HEK293 (cell line): ENCODE results near the gene CD83.
A peak's percentile ranks its signal among the peaks of the same experiment; 100 is the strongest.

Source experiments
- CTCF ChIA-PET: fragments of 350-600 bp; formaldehyde crosslinking; extraction: SDS; loops from one replicate; lab custom pipeline; 2021; ENCODE audit warnings: antibody characterized with exemption; lab: Yijun Ruan, JAX
- POLR2A ChIA-PET: fragments of 300-600 bp; formaldehyde crosslinking; extraction: SDS; loops from one replicate; lab custom pipeline; 2020; ENCODE audit warnings: antibody characterized with exemption, inconsistent platforms; lab: Yijun Ruan, JAX
- H3K27ac ChIP-seq: fragments of 200-500 bp; sonication (Bioruptor generic); 2 replicates; pipeline ENCODE4 v1.5.1; 2014; ENCODE audit warnings: low read depth, low read length, control low read depth, inconsistent platforms; ENCODE audit errors: extremely low read depth
- H3K36me3 ChIP-seq, 2 experiments: fragments of 200-500 bp in 1 of 2; sonication (Bioruptor generic) in 1 of 2; 1 replicate in 1 of 2; 2 replicates in 1 of 2; pipeline ENCODE4 v1.5.1; 2014 to 2017; ENCODE audit warnings: inconsistent platforms in 2 of 2, low read length in 2 of 2; ENCODE audit not compliant: control insufficient read depth in 2 of 2, insufficient read depth in 1 of 2
- H3K4me1 ChIP-seq: fragments of 200-500 bp; sonication (Bioruptor generic); 2 replicates; pipeline ENCODE4 v1.5.1; 2014; ENCODE audit warnings: mild to moderate bottlenecking, low read length, inconsistent platforms; ENCODE audit not compliant: control insufficient read depth, insufficient read depth
- H3K4me3 ChIP-seq: 2 replicates; pipeline ENCODE4 v1.5.1; 2011; ENCODE audit warnings: low read depth, mild to moderate bottlenecking, control low read depth, low read length, moderate library complexity
- H3K9me3 ChIP-seq: fragments of 200-500 bp; sonication (Bioruptor generic); 2 replicates; pipeline ENCODE4 v1.5.1; 2014; ENCODE audit warnings: low read depth, low read length, inconsistent platforms; ENCODE audit not compliant: control insufficient read depth, insufficient read depth
- FEZF1 ChIP-seq: fragments of 450-650 bp; formaldehyde crosslinking; IDR thresholded peaks from 2 replicates; pipeline ENCODE4 v1.5.1; 2016; ENCODE audit warnings: missing biosample characterization, missing genetic modification characterization
- KLF10 ChIP-seq: fragments of 450-650 bp; IDR thresholded peaks from 2 replicates; pipeline ENCODE4 v1.5.1; 2018; ENCODE audit warnings: missing biosample characterization, mild to moderate bottlenecking, missing genetic modification characterization
- SETDB1 ChIP-seq: IDR thresholded peaks from one replicate; pipeline ENCODE4 v1.6.1; 2017; ENCODE audit warnings: mild to moderate bottlenecking, low read length, moderate library complexity, mixed read lengths; ENCODE audit not compliant: insufficient read length
- SP7 ChIP-seq: fragments of 450-650 bp; formaldehyde crosslinking; IDR thresholded peaks from 2 replicates; pipeline ENCODE4 v1.5.1; 2016; ENCODE audit warnings: missing biosample characterization, missing genetic modification characterization
- ZBTB48 ChIP-seq: fragments of 450-650 bp; formaldehyde crosslinking; IDR thresholded peaks from 2 replicates; pipeline ENCODE4 v1.5.1; 2016; ENCODE audit warnings: missing biosample characterization, missing genetic modification characterization
- ZNF146 ChIP-seq: fragments of 450-650 bp; formaldehyde crosslinking; IDR thresholded peaks from 2 replicates; pipeline ENCODE4 v1.5.1; 2016; ENCODE audit warnings: missing biosample characterization, missing genetic modification characterization
- ZNF211 ChIP-seq: fragments of 450-650 bp; formaldehyde crosslinking; IDR thresholded peaks from 2 replicates; pipeline ENCODE4 v1.5.1; 2016; ENCODE audit warnings: low read depth, missing biosample characterization, missing genetic modification characterization
- ZNF37A ChIP-seq: fragments of 450-650 bp; IDR thresholded peaks from 2 replicates; pipeline ENCODE4 v1.5.1; 2018; ENCODE audit warnings: missing biosample characterization, missing genetic modification characterization
- ZNF416 ChIP-seq: fragments of 450-650 bp; formaldehyde crosslinking; IDR thresholded peaks from 2 replicates; pipeline ENCODE4 v1.5.1; 2016; ENCODE audit warnings: missing biosample characterization, missing genetic modification characterization
- ZNF510 ChIP-seq: fragments of 450-650 bp; formaldehyde crosslinking; IDR thresholded peaks from 2 replicates; pipeline ENCODE4 v1.5.1; 2018; ENCODE audit warnings: mild to moderate bottlenecking, missing genetic modification characterization, missing biosample characterization; ENCODE audit not compliant: insufficient replicate concordance
- ZNF529 ChIP-seq: fragments of 450-650 bp; formaldehyde crosslinking; IDR thresholded peaks from 2 replicates; pipeline ENCODE4 v1.5.1; 2017; ENCODE audit warnings: missing genetic modification characterization, missing biosample characterization; ENCODE audit not compliant: insufficient replicate concordance
- ZNF561 ChIP-seq: fragments of 450-650 bp; IDR thresholded peaks from 2 replicates; pipeline ENCODE4 v1.5.1; 2018; ENCODE audit warnings: missing biosample characterization, missing genetic modification characterization, borderline replicate concordance
- ZNF707 ChIP-seq: fragments of 450-650 bp; formaldehyde crosslinking; IDR thresholded peaks from 2 replicates; pipeline ENCODE4 v1.5.1; 2016; ENCODE audit warnings: missing biosample characterization, missing genetic modification characterization
- ZNF76 ChIP-seq: fragments of 450-650 bp; formaldehyde crosslinking; IDR thresholded peaks from 2 replicates; pipeline ENCODE4; 2016; ENCODE audit warnings: low read depth, missing biosample characterization, missing genetic modification characterization, borderline replicate concordance
- ZNF792 ChIP-seq: fragments of 450-650 bp; formaldehyde crosslinking; IDR thresholded peaks from 2 replicates; pipeline ENCODE4 v1.5.1; 2016; ENCODE audit warnings: missing biosample characterization, missing genetic modification characterization
- ZXDB ChIP-seq: fragments of 450-650 bp; formaldehyde crosslinking; IDR thresholded peaks from 2 replicates; pipeline ENCODE4 v1.5.1; 2016; ENCODE audit warnings: missing biosample characterization, missing genetic modification characterization
- TF ChIP-seq, protein P1 (sequence below): fragments of 450-650 bp; formaldehyde crosslinking; IDR thresholded peaks from 2 replicates; pipeline ENCODE4 v1.5.1; 2016; ENCODE audit warnings: missing biosample characterization, missing genetic modification characterization
- TF ChIP-seq, protein P2 (sequence below): fragments of 450-650 bp; formaldehyde crosslinking; IDR thresholded peaks from 2 replicates; pipeline ENCODE4 v1.5.1; 2016; ENCODE audit warnings: missing biosample characterization, missing genetic modification characterization
- TF ChIP-seq, protein P3 (sequence below): fragments of 450-650 bp; formaldehyde crosslinking; IDR thresholded peaks from 2 replicates; pipeline ENCODE4 v1.5.1; 2016; ENCODE audit warnings: missing biosample characterization, missing genetic modification characterization, low read depth

The CD83 gene

DNA sequence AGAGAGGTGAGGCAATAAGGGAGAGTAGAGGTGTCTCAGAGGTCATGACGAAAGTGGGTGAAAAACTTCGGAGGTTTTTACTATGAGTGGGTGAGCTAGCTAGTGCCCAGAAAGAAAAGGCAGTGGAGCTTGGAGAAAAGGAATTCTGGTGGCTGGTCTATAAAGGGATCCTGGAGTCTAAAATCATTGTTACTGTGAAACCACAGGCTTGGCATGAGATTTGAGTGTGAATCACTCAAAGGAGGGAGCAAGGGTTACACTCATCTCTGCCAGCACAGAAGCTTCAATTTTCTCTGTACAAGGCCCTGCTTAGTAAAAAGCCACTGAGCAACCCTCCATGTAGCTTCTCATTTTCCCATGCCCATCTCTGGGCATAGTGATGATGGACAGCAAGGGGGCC lies 47.5 kb downstream of the CD83 start (continued):
- TF ChIP-seq, protein P1, sequence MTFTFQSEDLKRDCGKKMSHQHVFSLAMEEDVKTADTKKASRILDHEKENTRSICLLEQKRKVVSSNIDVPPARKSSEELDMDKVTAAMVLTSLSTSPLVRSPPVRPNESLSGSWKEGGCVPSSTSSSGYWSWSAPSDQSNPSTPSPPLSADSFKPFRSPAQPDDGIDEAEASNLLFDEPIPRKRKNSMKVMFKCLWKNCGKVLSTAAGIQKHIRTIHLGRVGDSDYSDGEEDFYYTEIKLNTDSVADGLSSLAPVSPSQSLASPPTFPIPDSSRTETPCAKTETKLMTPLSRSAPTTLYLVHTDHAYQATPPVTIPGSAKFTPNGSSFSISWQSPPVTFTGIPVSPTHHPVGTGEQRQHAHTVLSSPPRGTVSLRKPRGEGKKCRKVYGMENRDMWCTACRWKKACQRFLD (tag by site-specific recombination), result no peak
- no peak for TF ChIP-seq ZNF37A (tag by site-specific recombination)
- TF ChIP-seq ZNF510 (tag by site-specific recombination), result no peak

DNA sequence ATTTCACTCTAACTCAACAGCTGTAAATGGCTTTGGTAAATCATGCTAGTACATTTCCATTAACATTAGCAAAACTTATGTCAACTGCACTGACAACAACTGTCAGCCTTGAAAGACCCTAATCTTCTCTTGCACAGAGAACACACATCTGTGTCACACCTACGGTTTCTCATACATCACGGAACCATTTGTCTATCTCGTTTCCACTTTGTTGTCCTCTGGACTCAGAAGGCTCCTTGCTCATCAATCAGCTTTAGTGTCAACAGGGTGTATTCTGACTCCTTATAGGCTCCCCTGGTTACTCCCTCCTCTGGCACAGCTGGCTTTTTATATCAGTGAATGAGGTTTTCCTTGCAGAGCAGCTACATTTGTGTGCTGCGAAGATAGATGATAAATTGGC lies 49.3 kb downstream of the CD83 start:
- H3K9me3 ChIP-seq, result no peaks in the 10 kb centered on the region
- POLR2A ChIA-PET, result no interaction called here
- no peak overlapping the region for H3K4me3 ChIP-seq
- H3K36me3 ChIP-seq, result no peaks in the 10 kb centered on the region
- no peak overlapping the region for H3K27ac ChIP-seq
- H3K4me1 ChIP-seq, result no peaks in the 10 kb centered on the region
- CTCF ChIA-PET, result no interaction called here
- TF ChIP-seq ZNF707 (tag by site-specific recombination) (no peak), ZNF529 (tag by site-specific recombination) (no peak)

GRCh38 chr6:14170128-14170527 lies 52.6 kb downstream of the CD83 start:
- POLR2A ChIA-PET, result no interaction called here
- no peaks in the 10 kb centered on the region for H3K9me3 ChIP-seq
- no peaks in the 10 kb centered on the region for H3K36me3 ChIP-seq
- CTCF ChIA-PET, result interaction anchor here (0.7 to 1.3 kb wide), 3 partner anchors 9 to 25 kb away, joined by 3 to 4 read pairs (median 3); no protein-coding TSS in a partner anchor
- TF ChIP-seq SETDB1, result peak; percentile 72
- no peak for TF ChIP-seq ZNF211 (tag by site-specific recombination)
- no peaks in the 10 kb centered on the region for H3K4me1 ChIP-seq
- no peak overlapping the region for H3K4me3 ChIP-seq
- H3K27ac ChIP-seq, result no peak overlapping the region

DNA sequence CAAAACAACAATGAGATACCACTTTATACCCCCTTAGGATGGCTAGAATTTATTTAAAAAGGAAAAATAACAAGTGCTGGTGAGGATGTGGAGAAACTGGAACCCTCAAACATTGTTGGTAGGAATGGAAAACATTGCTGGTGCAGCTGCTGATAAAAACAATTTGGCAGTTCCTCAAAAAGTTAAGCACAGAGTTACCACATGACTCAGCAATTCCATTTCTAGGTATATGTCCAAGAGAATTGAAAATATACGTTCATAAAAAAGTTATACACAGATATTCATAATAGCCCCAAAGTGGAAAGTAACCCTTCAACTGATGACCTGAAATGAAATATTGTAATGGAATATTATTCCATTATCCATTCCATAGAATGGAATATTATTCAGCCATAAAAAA lies 55.0 kb downstream of the CD83 start:
- ChIA-PET CTCF (no interaction called here), POLR2A (no interaction called here)
- TF ChIP-seq ZNF146 (peak; percentile 26; the same call in 1 of the 2 replicates), ZNF510 (tag by site-specific recombination) (no peak), KLF10 (tag by site-specific recombination) (no peak), FEZF1 (tag by site-specific recombination) (no peak), ZNF76 (tag by site-specific recombination) (no peak)
- TF ChIP-seq, all 188 proteins: peak for 1
- no peaks in the 10 kb centered on the region for H3K4me1 ChIP-seq
- H3K9me3 ChIP-seq, result no peaks in the 10 kb centered on the region
- H3K27ac ChIP-seq, result no peak overlapping the region
- H3K4me3 ChIP-seq, result no peak overlapping the region
- no peaks in the 10 kb centered on the region for H3K36me3 ChIP-seq

DNA sequence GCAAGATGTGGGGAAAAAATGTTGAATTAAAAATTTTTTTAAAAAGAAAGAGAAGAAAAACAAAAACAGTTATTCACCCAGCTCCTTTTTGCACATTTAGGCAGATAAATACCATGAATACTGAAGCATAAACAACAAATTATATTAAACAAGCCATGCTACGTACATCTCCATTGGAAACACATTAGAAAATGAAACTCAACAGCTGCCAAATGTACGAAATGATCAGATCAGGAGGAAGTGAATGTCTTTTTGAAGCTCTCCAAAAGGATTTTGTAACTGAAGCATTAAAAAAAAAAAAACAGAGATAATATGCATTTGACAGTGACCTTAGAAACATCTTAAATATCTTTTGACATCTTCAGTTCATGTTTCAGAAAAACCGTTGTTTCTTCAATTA lies 56.7 kb downstream of the CD83 start:
- no peaks in the 10 kb centered on the region for H3K9me3 ChIP-seq
- no peaks in the 10 kb centered on the region for H3K36me3 ChIP-seq
- ChIA-PET CTCF (interaction anchor here (0.9 to 1.0 kb wide), 2 partner anchors 8 to 30 kb away, joined by 3 to 6 read pairs; no protein-coding TSS in a partner anchor), POLR2A (no interaction called here)
- no peaks in the 10 kb centered on the region for H3K4me1 ChIP-seq
- TF ChIP-seq, protein P2, sequence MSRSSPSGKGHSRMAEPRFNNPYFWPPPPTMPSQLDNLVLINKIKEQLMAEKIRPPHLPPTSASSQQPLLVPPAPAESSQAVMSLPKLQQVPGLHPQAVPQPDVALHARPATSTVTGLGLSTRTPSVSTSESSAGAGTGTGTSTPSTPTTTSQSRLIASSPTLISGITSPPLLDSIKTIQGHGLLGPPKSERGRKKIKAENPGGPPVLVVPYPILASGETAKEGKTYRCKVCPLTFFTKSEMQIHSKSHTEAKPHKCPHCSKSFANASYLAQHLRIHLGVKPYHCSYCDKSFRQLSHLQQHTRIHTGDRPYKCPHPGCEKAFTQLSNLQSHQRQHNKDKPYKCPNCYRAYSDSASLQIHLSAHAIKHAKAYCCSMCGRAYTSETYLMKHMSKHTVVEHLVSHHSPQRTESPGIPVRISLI (tag by site-specific recombination), result no peak
- TF ChIP-seq ZBTB48 (tag by site-specific recombination) (no peak), ZNF416 (tag by site-specific recombination) (no peak), ZXDB (tag by site-specific recombination) (no peak), ZNF561 (tag by site-specific recombination) (no peak), SP7 (tag by site-specific recombination) (no peak), ZNF792 (tag by site-specific recombination) (no peak)
- TF ChIP-seq, protein P3, sequence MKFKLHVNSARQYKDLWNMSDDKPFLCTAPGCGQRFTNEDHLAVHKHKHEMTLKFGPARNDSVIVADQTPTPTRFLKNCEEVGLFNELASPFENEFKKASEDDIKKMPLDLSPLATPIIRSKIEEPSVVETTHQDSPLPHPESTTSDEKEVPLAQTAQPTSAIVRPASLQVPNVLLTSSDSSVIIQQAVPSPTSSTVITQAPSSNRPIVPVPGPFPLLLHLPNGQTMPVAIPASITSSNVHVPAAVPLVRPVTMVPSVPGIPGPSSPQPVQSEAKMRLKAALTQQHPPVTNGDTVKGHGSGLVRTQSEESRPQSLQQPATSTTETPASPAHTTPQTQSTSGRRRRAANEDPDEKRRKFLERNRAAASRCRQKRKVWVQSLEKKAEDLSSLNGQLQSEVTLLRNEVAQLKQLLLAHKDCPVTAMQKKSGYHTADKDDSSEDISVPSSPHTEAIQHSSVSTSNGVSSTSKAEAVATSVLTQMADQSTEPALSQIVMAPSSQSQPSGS (tag by site-specific recombination), result no peak
- TF ChIP-seq, protein P1 (tag by site-specific recombination), result no peak
- TF ChIP-seq, all 188 proteins: peak for 0
- no peak overlapping the region for H3K4me3 ChIP-seq
- no peak overlapping the region for H3K27ac ChIP-seq
